T-helper 1 cell treated with Interleukin-12 subunit alpha and Interleukin-12 subunit beta and Interleukin-4 antibody, amounts not matched to agents 30 ng/mL and 1 ng/mL, for 36 hours (primary cell): ENCODE measurements around the gene AOC3. TPM values are rescaled to one million over a fixed set of nuclear protein-coding genes. Genes with fewer than 3 reads are reported as not detected.
"Not testable (repeated sequence)": the region's sequence is repeated elsewhere in the genome, so short reads cannot be mapped to it uniquely, and the experiment has no call there.

Experiments used
- intact Hi-C: fragments of 100-400 bp; cut with micrococcal nuclease; formaldehyde crosslinking; loops from one replicate; pipeline ENCODE4 v1.15.1; 2024
- total RNA-seq: library from RNA; stranded (reverse); gene quantifications from 2 replicates; pipeline ENCODE4 v1.2.3, GENCODE V29; 2022

The AOC3 gene
- total RNA-seq, 1 donor from 2014 or later: 1.7 TPM

GRCh38 chr17:42866216-42866615 is 15.2 kb downstream of the AOC3 start:
- intact Hi-C loops: no loop called here

- intact Hi-C loops: no loop called here
Measured at GRCh38 chr17:42866631-42867575, 15.9 kb downstream of the AOC3 start.

- intact Hi-C loops: not testable (repeated sequence)
Measured at GRCh38 chr17:42867694-42868261, 16.8 kb downstream of the AOC3 start.

- intact Hi-C loops: no loop called here
Measured at GRCh38 chr17:42868338-42868737, 17.3 kb downstream of the AOC3 start.

- intact Hi-C loops: no loop called here
Measured at GRCh38 chr17:42871647-42872046, 20.6 kb downstream of the AOC3 start.

GRCh38 chr17:42872251-42872965 is 21.4 kb downstream of the AOC3 start:
- intact Hi-C loops: no loop called here

- intact Hi-C loops: no loop called here
Measured at GRCh38 chr17:42873315-42873714, 22.3 kb downstream of the AOC3 start.

GRCh38 chr17:42873932-42874695 is 23.1 kb downstream of the AOC3 start:
- intact Hi-C loops: not testable (repeated sequence)

GRCh38 chr17:42877037-42877436 is 26.0 kb downstream of the AOC3 start:
- intact Hi-C loops: no loop called here

GRCh38 chr17:42878123-42878880 is 27.3 kb downstream of the AOC3 start:
- intact Hi-C loops: no loop called here

- intact Hi-C loops: no loop called here
Measured at GRCh38 chr17:42878924-42879595, 28.1 kb downstream of the AOC3 start.

- intact Hi-C loops: no loop called here
Measured at GRCh38 chr17:42879596-42879985, 28.6 kb downstream of the AOC3 start.

GRCh38 chr17:42880776-42881310 is 29.8 kb downstream of the AOC3 start:
- intact Hi-C loops: no loop called here

GRCh38 chr17:42881706-42882105 is 30.7 kb downstream of the AOC3 start:
- intact Hi-C loops: not testable (repeated sequence)

GRCh38 chr17:42882166-42882565 is 31.2 kb downstream of the AOC3 start:
- intact Hi-C loops: no loop called here

GRCh38 chr17:42883802-42884558 is 33.0 kb downstream of the AOC3 start:
- intact Hi-C loops: no loop called here

GRCh38 chr17:42885806-42886205 is 34.8 kb downstream of the AOC3 start:
- intact Hi-C loops: not testable (repeated sequence)

- intact Hi-C loops: no loop called here
Measured at GRCh38 chr17:42886283-42887176, 35.5 kb downstream of the AOC3 start.
